PFSK-1 (cell line): ENCODE results near the gene HK3.

ENCODE experiments used
- FOXP2 ChIP-seq: optimal IDR thresholded peaks from 2 replicates; pipeline ENCODE3; 2011; ENCODE audit warnings: borderline replicate concordance, control low read depth, inconsistent platforms; ENCODE audit not compliant: insufficient read depth; ENCODE audit errors: extremely low read length, extremely low read depth
- POLR2AphosphoS5 ChIP-seq: IDR thresholded peaks from 2 replicates; pipeline ENCODE4 v1.6.1; 2012; ENCODE audit warnings: low read depth, mild to moderate bottlenecking, control low read depth, low read length, moderate library complexity
- SIN3A ChIP-seq: IDR thresholded peaks from 2 replicates; pipeline ENCODE4 v1.6.1; 2012; ENCODE audit warnings: mild to moderate bottlenecking, low read length, moderate library complexity, borderline replicate concordance; ENCODE audit not compliant: insufficient read depth
- TAF1 ChIP-seq: IDR thresholded peaks from 2 replicates; pipeline ENCODE4 v1.6.1; 2012; ENCODE audit warnings: low read length, control low read depth, borderline replicate concordance; ENCODE audit not compliant: insufficient read depth
- TF ChIP-seq, protein P1 (sequence below), 2 experiments: IDR thresholded peaks; 2 replicates each; pipeline versions ENCODE4 v1.6.1 to v1.8.0; 2011 to 2012; ENCODE audit warnings: low read depth in 2 of 2, low read length in 2 of 2, control low read depth in 1 of 2, inconsistent platforms in 1 of 2, mild to moderate bottlenecking in 1 of 2, moderate library complexity in 1 of 2; ENCODE audit not compliant: insufficient read depth in 1 of 2

The HK3 gene

DNA sequence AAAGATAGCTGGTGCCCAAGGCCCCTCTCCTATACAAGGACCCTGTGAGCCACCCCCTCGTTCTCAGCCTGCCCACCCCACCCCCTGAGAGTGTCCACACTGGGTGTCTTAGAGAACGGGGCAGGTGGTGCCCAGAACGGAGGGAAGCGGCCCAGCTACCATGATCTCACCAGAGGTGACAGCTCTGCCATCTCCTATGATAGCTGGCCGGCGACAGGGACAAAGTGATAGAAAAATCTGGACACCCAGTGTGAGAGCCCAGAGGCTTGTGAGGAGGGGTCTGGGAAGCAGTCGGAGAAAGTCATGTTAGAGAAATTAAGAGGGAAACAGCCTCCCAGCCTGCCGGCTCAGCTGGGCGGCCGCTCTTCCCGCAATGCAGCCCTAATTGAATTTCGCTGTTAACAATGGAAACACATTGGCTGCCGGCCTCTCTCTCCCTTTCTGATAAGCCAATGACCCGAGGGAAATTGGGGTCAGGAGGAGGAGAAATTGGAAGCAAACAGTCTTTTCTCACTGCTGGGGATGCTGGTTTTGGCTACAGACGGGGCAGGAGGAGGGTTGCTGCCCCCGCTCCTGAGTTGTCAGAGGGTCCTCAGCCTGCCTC is 32.3 kb downstream of the HK3 start:
- TF ChIP-seq, protein P1, sequence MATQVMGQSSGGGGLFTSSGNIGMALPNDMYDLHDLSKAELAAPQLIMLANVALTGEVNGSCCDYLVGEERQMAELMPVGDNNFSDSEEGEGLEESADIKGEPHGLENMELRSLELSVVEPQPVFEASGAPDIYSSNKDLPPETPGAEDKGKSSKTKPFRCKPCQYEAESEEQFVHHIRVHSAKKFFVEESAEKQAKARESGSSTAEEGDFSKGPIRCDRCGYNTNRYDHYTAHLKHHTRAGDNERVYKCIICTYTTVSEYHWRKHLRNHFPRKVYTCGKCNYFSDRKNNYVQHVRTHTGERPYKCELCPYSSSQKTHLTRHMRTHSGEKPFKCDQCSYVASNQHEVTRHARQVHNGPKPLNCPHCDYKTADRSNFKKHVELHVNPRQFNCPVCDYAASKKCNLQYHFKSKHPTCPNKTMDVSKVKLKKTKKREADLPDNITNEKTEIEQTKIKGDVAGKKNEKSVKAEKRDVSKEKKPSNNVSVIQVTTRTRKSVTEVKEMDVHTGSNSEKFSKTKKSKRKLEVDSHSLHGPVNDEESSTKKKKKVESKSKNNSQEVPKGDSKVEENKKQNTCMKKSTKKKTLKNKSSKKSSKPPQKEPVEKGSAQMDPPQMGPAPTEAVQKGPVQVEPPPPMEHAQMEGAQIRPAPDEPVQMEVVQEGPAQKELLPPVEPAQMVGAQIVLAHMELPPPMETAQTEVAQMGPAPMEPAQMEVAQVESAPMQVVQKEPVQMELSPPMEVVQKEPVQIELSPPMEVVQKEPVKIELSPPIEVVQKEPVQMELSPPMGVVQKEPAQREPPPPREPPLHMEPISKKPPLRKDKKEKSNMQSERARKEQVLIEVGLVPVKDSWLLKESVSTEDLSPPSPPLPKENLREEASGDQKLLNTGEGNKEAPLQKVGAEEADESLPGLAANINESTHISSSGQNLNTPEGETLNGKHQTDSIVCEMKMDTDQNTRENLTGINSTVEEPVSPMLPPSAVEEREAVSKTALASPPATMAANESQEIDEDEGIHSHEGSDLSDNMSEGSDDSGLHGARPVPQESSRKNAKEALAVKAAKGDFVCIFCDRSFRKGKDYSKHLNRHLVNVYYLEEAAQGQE (IDR thresholded peaks at IDR 0.05; ENCODE audit: insufficient read depth in 1 of 2, low read depth in 2 of 2, low read length in 2 of 2) = peak in 1 of 2 experiments; percentile 17; a peak in 1 of 4 replicates
- TF ChIP-seq TAF1 (no peak), SIN3A (no peak), FOXP2 (no peak), POLR2AphosphoS5 (no peak)

DNA sequence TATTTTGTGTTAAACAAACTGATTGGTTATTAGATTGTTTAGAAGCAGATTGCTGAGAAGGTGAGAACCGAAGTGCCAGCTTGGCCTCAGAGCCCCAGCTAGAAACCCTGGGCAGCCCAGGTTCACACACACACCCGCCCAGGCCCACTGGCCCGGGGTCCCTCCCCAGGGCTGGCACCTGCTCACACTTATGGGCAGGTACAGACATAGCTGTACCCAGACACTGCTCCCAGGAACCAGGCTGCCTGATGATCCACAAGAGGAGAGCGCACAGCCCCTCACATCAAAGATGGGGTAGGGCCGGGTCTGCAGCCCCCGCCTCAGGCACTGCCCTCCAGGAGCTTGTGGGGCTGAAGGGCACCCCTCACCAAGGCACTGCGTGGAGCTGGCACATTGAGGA is 33.2 kb downstream of the HK3 start:
- TF ChIP-seq TAF1 (no peak), SIN3A (no peak), POLR2AphosphoS5 (no peak), FOXP2 (no peak)
- TF ChIP-seq, protein P1 (IDR thresholded peaks at IDR 0.05; ENCODE audit: insufficient read depth in 1 of 2, low read depth in 2 of 2, low read length in 2 of 2) = no peak

DNA sequence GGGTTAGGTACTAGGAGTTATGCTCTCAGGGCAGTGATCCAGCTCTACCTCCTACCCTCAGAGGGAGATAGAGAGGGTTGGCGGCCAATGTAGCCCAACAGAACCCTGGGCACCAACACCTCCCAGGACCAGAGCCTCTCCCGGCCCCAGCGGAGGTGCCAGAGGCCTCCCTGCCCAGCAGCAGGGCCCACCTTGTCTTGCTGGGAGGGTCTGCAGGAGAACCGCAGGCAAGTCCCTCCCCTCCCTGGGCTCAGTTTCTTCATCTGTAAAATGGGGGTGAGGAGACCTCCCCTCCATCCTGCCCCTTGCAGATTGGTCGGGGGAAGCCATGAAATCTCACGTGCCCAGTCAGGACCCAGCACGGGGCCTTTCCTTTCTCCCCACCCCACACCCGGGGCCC is 34.4 kb downstream of the HK3 start:
- no peak for TF ChIP-seq POLR2AphosphoS5

DNA sequence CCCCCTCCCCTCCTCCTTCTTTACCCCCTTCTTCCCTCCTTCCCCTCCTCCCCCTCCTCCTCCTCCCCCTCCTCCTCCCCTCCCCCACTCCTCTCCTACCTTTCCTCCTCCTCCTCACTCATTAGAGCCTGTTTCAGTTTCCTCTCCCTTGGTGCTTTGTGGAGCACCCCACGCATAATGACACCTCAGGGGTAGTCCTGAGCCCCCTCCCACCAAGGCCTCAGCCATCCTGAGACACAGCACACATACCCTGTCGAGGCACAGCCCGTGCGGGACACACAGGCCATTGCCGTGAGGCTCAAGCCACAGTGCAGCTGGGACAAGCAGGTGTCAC is 35.4 kb downstream of the HK3 start:
- TF ChIP-seq FOXP2 (no peak), SIN3A (no peak), POLR2AphosphoS5 (no peak), TAF1 (no peak)
- TF ChIP-seq, protein P1 (IDR thresholded peaks at IDR 0.05; ENCODE audit: insufficient read depth in 1 of 2, low read depth in 2 of 2, low read length in 2 of 2) = no peak

DNA sequence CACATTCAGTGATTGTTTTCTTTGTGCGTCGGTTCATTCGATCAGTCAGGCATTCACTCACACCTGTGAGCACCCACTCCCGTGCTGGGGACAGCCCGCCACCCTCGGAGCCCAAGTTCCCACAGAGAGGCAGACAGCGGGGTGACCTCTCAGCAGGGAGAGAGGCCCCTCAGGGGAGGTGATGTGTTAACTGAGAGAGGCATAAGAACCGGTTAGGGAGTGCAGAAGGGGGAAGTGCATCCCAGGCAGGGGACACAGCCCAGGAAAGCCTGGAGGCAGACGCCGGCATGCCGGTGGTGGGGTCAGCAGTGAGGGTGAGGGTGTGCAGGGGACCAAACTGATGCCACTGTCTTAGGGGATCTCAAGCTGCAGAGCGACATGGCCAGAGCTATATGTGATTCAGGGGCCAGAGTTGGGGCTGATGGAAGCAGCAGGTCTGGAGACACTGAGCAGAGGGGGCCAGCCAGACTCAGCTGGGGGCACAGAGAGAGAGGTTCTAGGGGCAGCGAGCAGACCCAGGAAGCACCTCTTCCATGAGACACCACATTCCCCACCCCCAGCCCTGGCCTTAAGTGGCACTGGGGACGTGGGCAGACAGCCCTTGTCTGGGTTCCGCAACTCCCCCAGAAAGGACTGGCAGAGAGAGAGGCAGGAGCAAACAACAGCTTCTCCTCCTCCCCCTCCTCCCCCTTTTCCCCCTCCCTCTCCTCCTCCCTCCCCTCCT is 35.9 kb downstream of the HK3 start:
- no peak for TF ChIP-seq SIN3A
- no peak for TF ChIP-seq FOXP2
- no peak for TF ChIP-seq TAF1
- TF ChIP-seq POLR2AphosphoS5 = no peak
- TF ChIP-seq, protein P1 (IDR thresholded peaks at IDR 0.05; ENCODE audit: insufficient read depth in 1 of 2, low read depth in 2 of 2, low read length in 2 of 2) = no peak
